Stimulated activated CD4-positive, alpha-beta T cell treated with anti-CD3 and anti-CD28 coated beads, Interleukin-1b, Interleukin-23, amount 100 ng/mL, for 1 hour (primary cell): Measurements from ENCODE around the gene CISD1.
"Not testable (repeated sequence)": the region's sequence is repeated elsewhere in the genome, so short reads cannot be mapped to it uniquely, and the experiment has no call there.

Source experiments
- DNase-seq, 2 donors: peaks; one replicate each; pipeline ENCODE4 v3.0.0-alpha.2; 2020; ENCODE audit warnings: low read depth in 2 of 2

The CISD1 gene

GRCh38 chr10:58268946-58269781 is at the start of gene CISD1:
TSS of gene CISD1 (plus strand) at chr10:58269162. CDS start at chr10:58269274, 112 bp downstream.
- peak; percentile 85 to 90 for DNase-seq

GRCh38 chr10:58219875-58220274 is 49.1 kb upstream of the CISD1 start:
- no peak for DNase-seq

GRCh38 chr10:58220769-58221451 is 48.1 kb upstream of the CISD1 start:
- no peak for DNase-seq

GRCh38 chr10:58225654-58226053 is 43.3 kb upstream of the CISD1 start:
- no peak for DNase-seq

- DNase-seq = not testable (repeated sequence)
Observed at GRCh38 chr10:58229856-58230255, 39.1 kb upstream of the CISD1 start.

- no peak for DNase-seq
Observed at GRCh38 chr10:58237014-58237834, 31.7 kb upstream of the CISD1 start.

- DNase-seq = no peak
Observed at GRCh38 chr10:58239561-58240169, 29.3 kb upstream of the CISD1 start.

- DNase-seq = no peak
Observed at GRCh38 chr10:58240531-58240930, 28.4 kb upstream of the CISD1 start.

GRCh38 chr10:58241346-58241745 is 27.6 kb upstream of the CISD1 start:
- no peak for DNase-seq

- no peak for DNase-seq
Observed at GRCh38 chr10:58243269-58243668, 25.7 kb upstream of the CISD1 start.

GRCh38 chr10:58243801-58244200 is 25.2 kb upstream of the CISD1 start:
- not testable (repeated sequence) for DNase-seq

GRCh38 chr10:58244242-58244641 is 24.7 kb upstream of the CISD1 start:
- DNase-seq = not testable (repeated sequence)

GRCh38 chr10:58244666-58245065 is 24.3 kb upstream of the CISD1 start:
- DNase-seq = not testable (repeated sequence)

GRCh38 chr10:58253184-58253583 is 15.8 kb upstream of the CISD1 start:
- no peak for DNase-seq

GRCh38 chr10:58254644-58255043 is 14.3 kb upstream of the CISD1 start:
- DNase-seq = no peak

GRCh38 chr10:58256013-58256780 is 12.8 kb upstream of the CISD1 start:
- not testable (repeated sequence) for DNase-seq

- no peak for DNase-seq
Observed at GRCh38 chr10:58258977-58259692, 9.8 kb upstream of the CISD1 start.

- DNase-seq = no peak
Observed at GRCh38 chr10:58260334-58260733, 8.6 kb upstream of the CISD1 start.

GRCh38 chr10:58262766-58263165 is 6.2 kb upstream of the CISD1 start:
- DNase-seq = no peak

- no peak for DNase-seq
Observed at GRCh38 chr10:58264780-58265179, 4.2 kb upstream of the CISD1 start.
